Thoracic aorta (tissue), 2 donors: ENCODE results near the gene ARHGAP22. TPM values are rescaled to one million over a fixed set of nuclear protein-coding genes. Genes with fewer than 3 reads are reported as not detected.

Experiments
- ATAC-seq: fragments of 150-250 bp; one replicate; pipeline ENCODE4 v1.8.0; 2017; ENCODE audit warnings: low read depth; ENCODE audit not compliant: insufficient number of reproducible peaks, low FRiP score
- DNase-seq: peaks from one replicate; pipeline ENCODE4 v3.0.0-alpha.2; 2020; ENCODE audit warnings: low spot score
- H3K27ac ChIP-seq, 2 donors: fragments of 200-600 bp; sonication (generic); 1 replicate in 1 of 2; 2 replicates in 1 of 2; pipeline ENCODE4 v1.5.1; 2016; ENCODE audit warnings: mild to moderate bottlenecking in 2 of 2, moderate library complexity in 2 of 2
- H3K27me3 ChIP-seq: fragments of 200-600 bp; sonication (generic); replicated peaks from 2 replicates; pipeline ENCODE4 v1.6.0; 2016; ENCODE audit warnings: mild to moderate bottlenecking; ENCODE audit not compliant: insufficient read depth
- H3K36me3 ChIP-seq: fragments of 200-600 bp; sonication (generic); one replicate; pipeline ENCODE4 v1.5.1; 2016
- H3K4me1 ChIP-seq, 2 donors: fragments of 200-600 bp; sonication (generic); 1 replicate in 1 of 2; 2 replicates in 1 of 2; pipeline versions ENCODE4 v1.5.1 to v1.6.0; 2016; ENCODE audit warnings: low read depth in 2 of 2, mild to moderate bottlenecking in 1 of 2; ENCODE audit not compliant: control insufficient read depth in 1 of 2
- H3K4me3 ChIP-seq: fragments of 200-600 bp; sonication (generic); 2 replicates; pipeline ENCODE4 v1.5.1; 2016; ENCODE audit warnings: mild to moderate bottlenecking
- H3K9me3 ChIP-seq: fragments of 200-600 bp; sonication (generic); 2 replicates; pipeline ENCODE4 v1.5.1; 2016
- CTCF ChIP-seq: fragments of 200-600 bp; sonication (generic); IDR thresholded peaks from one replicate; pipeline ENCODE4 v1.5.1; 2019; ENCODE audit warnings: antibody characterized with exemption
- total RNA-seq, 2 donors: library from RNA; depleted of rRNA; stranded (reverse); fragments of >200 nt; gene quantifications; one replicate each; pipeline versions ENCODE4 v1.1.0 to v1.2.3, GENCODE V29; 2016

The ARHGAP22 gene
- total RNA-seq, 2 donors from 2014 or later = 15.4 to 24.8 TPM

- no peak for TF ChIP-seq CTCF
- Histone ChIP-seq H3K9me3 (no peaks in the 10 kb centered on the region), H3K27ac (no peak overlapping the region), H3K4me3 (no peak overlapping the region), H3K4me1 (peaks cover 0 to 11% of the 10 kb centered on the region in 2 donors), H3K36me3 (no peaks in the 10 kb centered on the region), H3K27me3 (no peaks in the 10 kb centered on the region)
- ATAC-seq (no peak), DNase-seq (no peak)
Measured at GRCh38 chr10:48452879-48453412, 151.9 kb downstream of the ARHGAP22 start.

GRCh38 chr10:48451969-48452878, 152.6 kb downstream of the ARHGAP22 start:
- no peak overlapping the region for H3K4me3 ChIP-seq
- no peak overlapping the region for H3K27ac ChIP-seq
- H3K27me3 ChIP-seq = no peaks in the 10 kb centered on the region
- TF ChIP-seq CTCF = no peak
- H3K4me1 ChIP-seq = peaks cover 0 to 11% of the 10 kb centered on the region in 2 donors
- DNase-seq = no peak
- no peaks in the 10 kb centered on the region for H3K36me3 ChIP-seq
- no peak for ATAC-seq
- H3K9me3 ChIP-seq = no peaks in the 10 kb centered on the region

- H3K27ac ChIP-seq = no peak overlapping the region
- peaks cover 0 to 11% of the 10 kb centered on the region in 2 donors for H3K4me1 ChIP-seq
- ATAC-seq (no peak), DNase-seq (no peak)
- H3K9me3 ChIP-seq = no peaks in the 10 kb centered on the region
- H3K36me3 ChIP-seq = no peaks in the 10 kb centered on the region
- no peak overlapping the region for H3K4me3 ChIP-seq
- no peak for TF ChIP-seq CTCF
- H3K27me3 ChIP-seq = no peaks in the 10 kb centered on the region
Measured at GRCh38 chr10:48450741-48451466, 154.0 kb downstream of the ARHGAP22 start.

GRCh38 chr10:48450233-48450740, 154.6 kb downstream of the ARHGAP22 start:
- no peaks in the 10 kb centered on the region for H3K36me3 ChIP-seq
- H3K9me3 ChIP-seq = no peaks in the 10 kb centered on the region
- ATAC-seq = no peak
- H3K27me3 ChIP-seq = no peaks in the 10 kb centered on the region
- no peak for TF ChIP-seq CTCF
- peaks cover 0 to 11% of the 10 kb centered on the region in 2 donors for H3K4me1 ChIP-seq
- H3K4me3 ChIP-seq = no peak overlapping the region
- DNase-seq = no peak
- H3K27ac ChIP-seq = no peak overlapping the region
